ENCODE measurements around the gene SMIM45.
A peak's percentile ranks its signal among the peaks of the same experiment; 100 is the strongest.

SMIM45 gene

GRCh38 chr22:41992496-41992895 is 40.5 kb downstream of the SMIM45 start:
- DNase-seq: peak in 1 of 10 donors; percentile 32
- intact Hi-C loops (cut with DNase I): no loop called here

GRCh38 chr22:41995211-41995610 is 43.3 kb downstream of the SMIM45 start:
- intact Hi-C loops (cut with DNase I): no loop called here
- DNase-seq: peak in 1 of 10 donors; percentile 22

GRCh38 chr22:41996826-41997225 is 44.9 kb downstream of the SMIM45 start:
- intact Hi-C loops (cut with DNase I): no loop called here
- DNase-seq: peak in 1 of 10 donors; percentile 74

- intact Hi-C loops (cut with DNase I): no loop called here
- peak; percentile 77 to 98 (median 88) for DNase-seq
Measured at GRCh38 chr22:41998361-41999261, 46.7 kb downstream of the SMIM45 start, which contains the start of gene WBP2NL. TSS of gene WBP2NL (plus strand) at chr22:41998788. CDS start at chr22:41998819, 31 bp downstream.

GRCh38 chr22:42000466-42000865 is 48.5 kb downstream of the SMIM45 start:
- intact Hi-C loops (cut with DNase I): no loop called here
- no peak for DNase-seq

GRCh38 chr22:42001121-42001520 is 49.2 kb downstream of the SMIM45 start:
- intact Hi-C loops (cut with DNase I): no loop called here

GRCh38 chr22:42001706-42002105 is 49.8 kb downstream of the SMIM45 start:
- DNase-seq: no peak
- intact Hi-C loops (cut with DNase I): no loop called here

More at GRCh38 chr22:42001121-42001520, 49.2 kb downstream of the SMIM45 start:
- DNase-seq: no peak

- intact Hi-C loops (cut with DNase I): no loop called here
- no peak for DNase-seq
Measured at GRCh38 chr22:42007922-42008321, 56.0 kb downstream of the SMIM45 start.

Measured in posterior cingulate gyrus (tissue), 11 donors.